Esophagus muscularis mucosa (tissue), 3 donors: ENCODE data around the gene SLC25A6.

Experiments
- CTCF ChIP-seq, 3 experiments: fragments of 200-600 bp in 2 of 3; fragments of 450-650 bp in 1 of 3; sonication (generic) in 2 of 3; IDR thresholded peaks; one replicate each; pipeline ENCODE4 v1.5.1; 2017 to 2019; ENCODE audit warnings: antibody characterized with exemption in 3 of 3, mild to moderate bottlenecking in 2 of 3, moderate library complexity in 1 of 3
- EP300 ChIP-seq: sonication (generic); formaldehyde crosslinking; IDR thresholded peaks from one replicate; pipeline ENCODE4 v1.6.1; 2017; ENCODE audit warnings: antibody characterized with exemption

GRCh38 chrX:1400742-1401471 is 9.0 kb upstream of the SLC25A6 start:
- no peak for TF ChIP-seq CTCF (IDR thresholded peaks at IDR 0.05)
- no peak for TF ChIP-seq EP300
